GM19372 (cell line): ENCODE measurements around the gene PHLDB2.

Experiments
- ATAC-seq: cut with Tn5 transposase; IDR thresholded peaks from one replicate; pipeline ENCODE4 v1.9.1; 2021; ENCODE audit warnings: mild to moderate bottlenecking, low read depth, moderate library complexity; ENCODE audit not compliant: unreplicated experiment

PHLDB2 gene

DNA sequence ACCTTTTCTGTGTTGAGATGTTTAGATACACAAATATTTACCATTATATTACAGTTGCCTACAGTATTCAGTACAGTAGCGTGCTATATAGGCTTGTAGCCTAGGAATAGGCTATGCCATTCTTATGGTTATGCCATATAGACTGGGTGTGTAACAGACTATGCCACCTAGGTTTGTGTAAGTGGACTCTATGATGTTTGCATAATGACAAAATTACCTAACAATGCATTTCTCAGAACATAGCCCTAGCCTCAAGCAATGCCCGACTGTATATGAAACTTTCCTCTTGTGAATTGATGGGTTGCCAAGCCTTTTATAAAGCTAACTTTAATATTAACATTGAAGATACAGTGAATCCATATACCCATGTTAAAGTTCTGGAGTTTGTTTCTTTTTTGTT lies 10.3 kb upstream of the PHLDB2 start:
- ATAC-seq: no peak

DNA sequence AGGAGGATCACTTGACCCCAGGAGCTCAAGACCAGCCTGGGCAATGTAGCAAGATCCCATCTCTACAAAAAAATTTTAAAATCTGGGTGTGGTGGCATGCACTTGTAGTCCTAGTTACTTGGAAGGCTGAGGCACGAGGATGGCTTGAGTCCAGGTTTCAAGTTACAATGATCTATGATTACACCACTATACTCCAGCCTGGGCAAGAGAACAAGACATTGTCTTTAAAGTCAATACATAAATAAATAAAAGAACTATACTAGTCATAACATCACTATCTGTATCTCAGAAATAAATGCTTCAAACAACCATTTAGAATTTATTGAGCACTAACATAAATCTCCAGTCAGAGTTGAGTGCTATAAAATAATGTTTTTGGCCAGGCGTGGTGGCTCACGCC lies 8.5 kb upstream of the PHLDB2 start:
- ATAC-seq: no peak

DNA sequence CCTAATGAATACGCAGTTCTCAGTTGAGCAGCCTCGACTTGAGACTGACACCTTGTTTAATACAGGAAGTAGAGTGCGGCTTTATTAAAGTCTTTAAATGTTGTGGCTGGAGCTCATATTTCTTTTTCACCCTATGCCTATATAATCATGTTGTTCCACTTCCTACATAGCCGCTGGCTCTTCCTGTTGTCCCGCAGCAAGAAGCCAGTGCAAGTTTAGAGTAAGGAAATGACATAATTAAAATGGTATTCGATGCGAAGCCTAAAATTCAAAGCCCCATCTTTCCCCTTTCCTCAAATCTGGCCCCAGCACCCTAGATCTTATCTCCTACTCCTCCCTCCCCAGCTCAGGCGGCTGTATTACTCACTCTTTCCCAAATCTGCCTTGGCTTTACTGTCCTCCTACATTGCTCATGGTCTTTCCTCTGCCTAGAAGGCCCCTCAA lies 7.5 kb upstream of the PHLDB2 start:
- ATAC-seq: no peak

DNA sequence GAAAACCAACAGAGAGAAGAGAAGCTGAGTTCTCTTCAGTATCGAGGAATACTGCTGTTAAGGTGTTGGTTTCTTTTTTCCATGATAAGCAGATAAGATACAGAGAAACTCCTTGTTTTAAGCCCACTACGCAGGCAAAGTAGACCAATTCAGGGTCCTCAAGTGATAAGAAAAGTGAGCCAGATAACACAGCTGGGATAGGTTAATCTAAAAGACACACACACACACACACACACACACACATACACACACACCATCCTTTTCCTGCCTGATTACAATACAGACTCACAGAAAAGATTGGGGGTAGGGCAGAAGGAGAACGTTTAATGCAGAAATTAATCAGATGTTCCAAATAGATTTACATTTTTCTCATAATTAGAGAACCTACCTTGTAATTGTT lies 6.5 kb upstream of the PHLDB2 start:
- ATAC-seq: no peak

DNA sequence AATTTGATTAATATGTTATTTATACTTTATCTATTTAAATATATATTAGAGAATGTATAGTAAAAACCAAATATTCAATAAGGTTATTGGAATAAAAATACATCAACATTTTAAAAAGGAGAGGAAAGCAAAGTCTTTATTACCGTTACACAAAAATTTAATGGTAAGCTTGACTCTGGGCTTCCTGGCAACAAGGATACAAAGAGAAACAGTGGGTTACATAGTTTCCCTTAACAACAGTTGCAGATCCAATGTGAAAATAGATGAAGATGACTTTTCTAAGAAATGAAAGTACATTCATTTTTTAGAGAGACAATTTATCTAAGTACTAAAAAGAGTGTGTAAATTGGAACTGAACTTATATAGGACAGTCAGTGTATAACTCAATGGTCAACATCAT lies 6.0 kb upstream of the PHLDB2 start:
- ATAC-seq: no peak

DNA sequence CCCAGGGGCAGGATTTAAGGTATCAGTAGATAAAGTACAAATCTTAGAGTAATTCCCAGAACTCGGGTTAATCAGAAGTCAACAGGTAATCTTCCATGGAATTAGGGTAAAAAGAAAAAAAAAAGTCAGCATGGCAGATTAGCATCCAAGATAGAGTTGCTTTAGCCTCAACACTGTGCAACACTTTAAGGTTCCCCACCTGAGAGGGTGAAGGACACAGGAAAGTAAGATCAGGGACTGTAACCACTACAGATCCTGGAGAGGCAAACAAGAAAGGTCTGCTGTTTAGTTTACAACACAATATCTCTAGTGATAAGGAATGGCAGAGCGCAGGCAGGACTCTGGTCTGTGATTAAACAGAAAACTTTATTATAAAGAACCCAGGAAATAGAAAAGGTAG lies 4.1 kb upstream of the PHLDB2 start:
- ATAC-seq: no peak

DNA sequence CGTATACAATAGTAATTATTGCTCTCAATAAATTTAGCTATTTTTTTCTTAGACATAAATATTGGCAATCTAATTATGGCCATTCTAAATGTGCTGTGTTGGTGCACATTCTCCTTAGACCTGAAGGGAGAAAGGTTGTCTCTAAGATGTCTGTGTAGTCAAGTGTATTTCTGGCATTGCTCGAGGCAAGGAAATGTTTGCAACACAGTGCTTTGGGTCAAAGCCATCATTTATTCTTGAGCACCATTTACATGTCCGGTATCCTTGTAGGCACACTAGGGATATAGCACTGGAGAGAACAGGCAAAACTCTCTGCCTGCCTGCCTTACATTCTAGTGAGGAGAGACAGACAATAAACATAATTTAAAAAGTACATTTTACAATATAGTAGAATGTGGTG lies 2.6 kb upstream of the PHLDB2 start:
- ATAC-seq: no peak

DNA sequence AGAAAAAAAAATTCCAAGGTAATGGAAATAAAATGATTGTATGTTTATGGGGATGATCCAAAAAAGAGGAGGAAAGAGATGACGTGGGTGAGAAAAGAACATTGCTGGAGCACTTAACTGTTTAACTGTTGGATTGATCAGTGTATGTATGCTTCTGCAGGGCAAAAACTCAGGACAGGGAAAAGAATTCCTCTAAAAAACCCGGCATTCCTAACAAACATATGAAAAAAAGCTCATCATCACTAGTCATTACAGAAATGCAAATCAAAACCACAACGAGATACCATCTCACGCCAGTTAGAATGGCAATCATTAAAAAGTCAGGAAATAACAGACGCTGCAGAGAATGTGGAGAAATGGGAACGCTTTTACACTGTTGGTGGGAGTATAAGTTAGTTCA lies 1.6 kb upstream of the PHLDB2 start:
- ATAC-seq: no peak

DNA sequence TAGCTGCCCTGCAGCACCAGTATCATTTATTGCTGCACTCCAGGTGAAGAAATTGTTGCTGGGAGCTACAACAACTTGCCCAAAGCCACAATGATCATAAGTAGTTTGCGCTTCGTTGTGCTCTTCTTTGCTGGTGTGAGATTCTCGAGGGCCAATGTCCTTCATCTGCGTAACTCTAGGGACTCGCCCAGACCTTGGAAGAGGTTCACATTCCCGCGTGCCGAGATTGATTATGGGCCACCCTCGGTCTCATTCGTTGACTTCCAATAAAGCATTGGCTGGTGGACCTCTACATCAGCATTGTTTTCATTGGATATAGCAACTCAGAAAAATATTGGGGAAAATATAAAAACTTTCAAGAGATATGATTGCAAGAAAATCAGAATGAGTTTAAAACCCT lies 423 bp upstream of the PHLDB2 start:
- no peak for ATAC-seq

DNA sequence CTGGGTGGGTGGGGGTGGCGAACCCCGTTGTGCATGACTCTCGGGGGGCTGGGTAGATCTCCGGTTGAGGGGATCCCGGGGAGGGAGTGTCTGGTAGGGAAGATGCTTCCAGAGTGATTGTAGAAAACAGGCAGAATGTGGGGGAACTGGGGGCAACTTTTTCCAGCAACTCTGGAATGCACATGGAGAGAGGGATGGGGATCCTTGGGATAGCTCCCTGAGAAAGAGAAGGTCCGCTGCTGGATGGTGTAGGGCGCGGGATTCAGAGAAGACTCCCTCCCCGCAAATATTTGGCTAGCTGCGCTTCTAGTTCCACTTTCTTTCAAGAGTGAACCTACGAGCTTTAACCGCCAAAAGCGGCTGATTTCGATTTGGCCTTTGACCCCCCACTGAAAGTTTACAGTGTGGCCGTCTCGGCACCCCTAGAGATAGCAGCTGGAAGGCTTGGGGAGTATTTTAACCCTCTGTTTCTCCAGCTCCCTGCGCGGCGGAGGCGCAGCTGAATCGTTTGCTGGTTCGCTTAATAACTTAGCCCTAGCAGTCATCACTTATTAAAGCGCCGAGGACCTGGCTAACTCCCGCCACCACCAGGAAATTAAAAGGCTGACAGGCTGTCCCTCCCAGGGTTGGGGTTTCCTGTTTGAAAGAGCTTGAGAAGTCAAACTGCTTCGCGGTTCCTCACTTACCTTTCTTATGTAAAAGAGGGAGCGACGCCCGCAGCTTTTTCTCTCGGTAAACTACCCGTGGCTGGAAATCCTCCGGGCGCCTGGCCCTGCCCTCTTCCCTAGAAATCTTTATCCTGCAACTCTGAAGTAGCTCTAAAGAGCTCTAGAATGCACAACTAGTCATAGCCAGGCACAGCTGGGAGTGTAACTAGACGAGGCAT lies 1.2 kb downstream of the PHLDB2 start:
- peak; percentile 81 for ATAC-seq

DNA sequence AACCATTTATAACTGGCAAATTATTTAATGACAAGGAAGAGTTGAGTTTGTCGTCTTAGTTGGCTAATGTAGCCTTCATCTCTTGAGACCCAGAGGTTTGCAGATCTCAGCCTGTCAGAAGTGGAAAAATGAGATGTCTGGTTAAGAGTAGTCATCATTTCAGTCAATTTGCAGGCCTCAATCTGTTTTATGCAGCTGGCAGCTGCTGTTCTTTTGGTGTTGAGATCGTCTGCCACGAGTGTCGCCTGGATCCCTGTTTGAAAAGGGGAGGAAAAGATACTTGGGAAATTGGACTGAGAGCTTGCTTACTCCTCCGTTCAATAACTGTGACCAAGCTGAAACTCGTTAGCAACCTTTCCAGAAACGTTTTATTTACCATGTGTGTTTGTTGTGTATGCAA lies 2.3 kb downstream of the PHLDB2 start:
- ATAC-seq: no peak

DNA sequence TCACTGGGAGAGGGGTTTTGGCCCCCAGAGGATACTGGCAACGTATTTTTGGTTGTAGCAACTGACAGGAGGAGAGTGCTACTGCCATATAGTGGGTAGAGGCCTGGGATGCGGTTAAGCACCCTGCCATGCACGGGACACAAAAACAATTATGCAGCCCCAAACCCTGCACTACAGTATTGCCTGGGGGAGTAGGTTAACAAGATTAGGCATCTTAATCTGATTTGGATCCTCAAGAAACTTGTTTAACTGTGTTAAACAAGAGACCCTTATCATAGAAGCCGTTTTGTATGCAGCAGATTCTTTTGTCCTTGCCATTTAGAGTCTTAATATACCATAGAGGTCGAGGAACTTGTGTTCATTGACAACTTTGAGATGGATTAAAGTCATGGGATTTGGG lies 3.4 kb downstream of the PHLDB2 start:
- no peak for ATAC-seq

DNA sequence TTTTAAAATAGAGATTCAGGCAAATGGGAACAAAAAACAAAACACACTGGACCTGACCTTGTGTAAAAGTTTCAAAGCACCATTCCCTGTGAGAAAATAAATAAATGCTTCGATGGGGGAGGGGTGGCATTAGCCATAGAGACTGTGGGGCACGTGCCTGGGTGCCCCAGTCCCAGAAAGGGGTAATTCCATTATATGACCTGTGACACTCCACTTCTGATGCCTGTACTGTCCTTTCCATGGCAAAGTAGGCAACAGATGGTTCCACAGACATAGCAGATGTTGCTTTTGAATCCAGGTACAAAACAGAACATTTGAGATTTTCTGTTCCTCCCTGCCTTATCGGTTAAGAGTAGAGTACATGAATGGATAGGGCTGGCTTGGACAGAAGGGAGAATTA lies 3.9 kb downstream of the PHLDB2 start:
- ATAC-seq: no peak

DNA sequence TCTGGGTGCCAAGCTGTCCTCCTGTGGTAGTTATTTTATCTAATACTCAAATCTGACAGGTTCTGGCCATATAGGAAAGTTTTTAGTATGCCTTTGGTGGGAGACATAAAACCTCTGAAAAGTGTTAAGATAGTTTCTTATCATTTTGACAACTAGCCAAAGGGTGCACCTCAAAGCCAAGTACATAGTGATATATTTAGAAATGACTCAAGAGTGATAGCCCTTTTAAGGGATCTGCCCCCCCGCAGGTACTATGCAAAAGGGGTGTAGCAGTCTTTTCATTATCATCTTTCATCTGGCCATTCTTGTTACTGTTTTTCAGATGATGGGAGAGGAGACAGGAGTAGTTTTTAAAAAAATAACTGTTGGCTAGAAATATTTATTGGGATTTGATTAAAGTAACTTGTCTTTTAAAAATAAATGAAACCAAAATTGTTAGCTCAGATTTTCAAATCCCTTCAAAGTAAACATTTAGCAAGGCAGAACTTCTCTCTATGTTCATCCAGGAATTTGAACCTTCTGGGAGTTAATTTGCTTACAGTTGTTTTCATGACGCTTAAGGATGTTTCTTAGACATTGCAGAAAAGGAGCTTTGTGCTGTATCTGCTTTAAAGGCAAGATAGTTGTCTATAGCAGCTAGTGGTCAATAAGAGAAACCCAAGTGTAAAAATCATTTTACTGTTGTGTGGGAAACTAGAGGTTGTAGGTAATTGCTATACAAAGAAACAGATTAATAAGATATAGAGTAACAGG lies 5.1 kb downstream of the PHLDB2 start:
- ATAC-seq: no peak

DNA sequence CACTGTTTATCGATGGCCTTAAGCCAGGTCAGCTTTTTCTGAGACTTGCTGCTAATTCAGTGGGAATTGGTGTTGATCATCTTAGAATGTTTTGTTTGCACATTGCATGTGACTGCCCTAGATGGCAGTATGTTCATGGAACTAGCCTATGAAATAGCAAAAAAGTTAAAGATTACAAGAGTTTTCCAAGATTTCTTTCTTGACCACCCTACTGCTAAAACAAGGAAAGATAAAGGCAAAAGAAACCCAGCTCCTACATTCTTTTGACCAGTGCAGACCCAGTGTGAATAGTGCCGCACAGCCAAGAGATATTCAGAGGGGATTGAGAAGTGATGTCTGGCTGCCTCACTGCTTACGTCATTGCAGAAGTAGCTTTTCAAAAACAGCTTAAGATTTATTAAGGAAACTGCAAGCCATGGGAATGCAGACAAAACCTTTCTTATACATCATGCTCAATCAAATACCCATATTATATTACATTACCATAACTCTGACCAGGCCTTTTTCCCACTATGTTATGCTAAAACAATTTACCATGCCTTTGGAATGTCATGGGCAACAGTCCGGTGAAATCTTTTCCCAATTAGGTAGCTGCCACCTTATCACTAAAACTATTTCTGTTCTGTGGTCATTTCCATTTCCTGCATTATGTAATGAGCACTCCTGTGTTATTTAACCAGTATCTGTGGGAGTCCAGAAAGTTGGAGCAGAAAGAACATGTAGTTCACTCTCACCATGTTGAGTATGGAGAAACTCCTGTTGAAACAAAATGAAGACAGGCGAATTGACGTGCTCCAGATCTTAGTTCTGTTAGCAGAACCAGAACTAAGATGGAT lies 6.0 kb downstream of the PHLDB2 start:
- ATAC-seq: no peak

DNA sequence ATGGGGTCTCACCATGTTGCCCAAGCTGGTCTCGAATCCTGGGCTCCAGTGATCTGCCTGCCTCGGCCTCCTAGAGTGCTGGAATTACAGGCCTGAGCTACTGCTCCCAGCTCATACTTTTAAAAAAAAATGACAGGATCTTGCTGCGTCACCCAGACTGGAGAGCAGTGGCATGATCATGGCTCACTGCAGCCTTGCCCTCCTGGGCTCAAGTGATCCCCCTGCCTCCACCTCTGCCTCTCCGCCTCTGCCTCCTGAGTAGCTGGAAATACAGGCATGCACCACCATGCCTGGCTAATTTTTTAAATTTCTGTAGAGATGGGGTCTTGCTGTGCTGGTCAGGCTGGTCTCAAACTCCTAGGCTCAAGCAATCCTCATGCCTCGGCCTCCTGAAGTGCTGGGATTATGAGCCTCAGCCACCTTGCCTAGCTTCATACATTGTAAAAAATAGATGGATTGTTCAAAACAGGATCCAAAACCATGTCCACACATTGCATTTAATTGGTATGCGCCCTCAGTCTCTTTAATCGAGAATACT lies 8.9 kb downstream of the PHLDB2 start:
- no peak for ATAC-seq

DNA sequence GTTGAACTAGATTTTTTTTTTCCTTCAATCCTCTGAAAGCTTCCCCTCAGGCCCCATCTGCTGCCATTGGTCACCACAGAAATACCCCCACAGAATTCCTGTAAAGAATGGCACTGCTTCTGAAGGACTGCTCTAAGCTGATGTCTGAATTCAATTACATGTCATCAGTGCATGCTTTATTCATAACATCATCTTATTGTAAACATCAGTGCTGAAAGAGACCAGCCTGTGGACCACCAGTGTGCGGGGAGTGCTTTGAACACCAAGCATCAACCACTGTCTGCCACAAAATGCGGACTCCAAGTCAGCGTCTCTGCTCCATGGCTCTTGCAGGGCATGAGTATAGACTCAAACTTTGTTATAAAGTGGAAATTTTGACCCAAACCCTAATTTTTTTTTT lies 11.6 kb downstream of the PHLDB2 start:
- no peak for ATAC-seq

DNA sequence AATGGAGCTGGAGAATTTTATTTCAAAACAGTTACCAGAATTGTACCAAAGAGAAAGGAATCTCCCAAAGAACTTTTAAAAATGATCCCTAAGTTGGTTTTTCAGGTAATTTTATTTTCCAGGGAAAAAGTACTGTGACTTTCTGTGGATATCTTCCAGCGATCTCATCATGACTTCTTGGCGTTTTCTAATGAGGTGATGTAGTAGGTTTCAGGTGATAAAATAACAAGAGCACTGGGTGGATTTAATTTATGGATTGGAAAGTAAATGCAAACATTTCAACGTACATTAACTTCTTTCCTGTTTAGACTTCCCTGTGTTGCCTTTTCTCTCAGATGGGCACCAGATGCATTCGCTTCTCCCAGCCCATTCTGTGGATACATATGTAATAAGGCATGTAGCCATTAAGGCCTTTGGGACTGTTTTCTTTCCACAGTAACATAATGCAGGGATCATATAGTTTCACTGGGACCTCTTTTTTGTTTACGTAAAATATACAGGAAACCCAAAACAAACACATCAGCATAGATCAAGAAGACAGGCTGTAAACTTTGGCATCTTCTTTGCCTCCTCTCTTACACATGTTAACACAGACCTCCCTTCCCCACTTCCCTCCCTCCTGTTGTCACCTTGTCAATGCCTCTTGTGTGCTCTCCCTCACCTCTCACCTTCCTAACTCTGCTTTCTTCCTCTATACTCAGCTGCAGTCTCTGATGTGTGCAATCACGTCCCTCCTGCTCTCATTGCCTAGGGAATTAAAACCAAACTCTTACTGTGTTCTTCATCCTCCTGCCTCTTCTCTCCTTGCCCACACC lies 13.0 kb downstream of the PHLDB2 start:
- no peak for ATAC-seq

DNA sequence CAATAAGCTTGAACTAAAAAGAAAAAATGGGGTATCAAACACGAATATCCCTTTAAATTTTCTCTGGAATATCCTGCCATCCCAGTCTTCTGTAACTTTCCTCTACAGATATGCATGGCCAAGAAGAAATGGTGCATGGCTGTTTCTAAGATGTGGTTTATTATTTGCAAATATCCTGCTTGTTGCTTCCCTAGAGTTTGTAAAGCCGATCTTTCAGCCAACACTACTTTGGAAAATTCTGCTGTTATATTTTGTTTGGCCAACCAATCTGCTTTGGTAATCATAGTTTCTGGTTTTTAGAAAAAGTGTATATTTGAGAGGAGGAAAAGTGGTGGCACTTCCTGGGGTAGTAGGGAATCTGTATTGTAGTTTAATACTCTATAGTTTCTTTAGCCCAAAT lies 13.9 kb downstream of the PHLDB2 start:
- ATAC-seq: no peak
